ENCODE data around the gene RTP4.
A peak's percentile ranks its signal among the peaks of the same experiment; 100 is the strongest.

The RTP4 gene, protein sequence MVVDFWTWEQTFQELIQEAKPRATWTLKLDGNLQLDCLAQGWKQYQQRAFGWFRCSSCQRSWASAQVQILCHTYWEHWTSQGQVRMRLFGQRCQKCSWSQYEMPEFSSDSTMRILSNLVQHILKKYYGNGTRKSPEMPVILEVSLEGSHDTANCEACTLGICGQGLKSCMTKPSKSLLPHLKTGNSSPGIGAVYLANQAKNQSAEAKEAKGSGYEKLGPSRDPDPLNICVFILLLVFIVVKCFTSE

DNA sequence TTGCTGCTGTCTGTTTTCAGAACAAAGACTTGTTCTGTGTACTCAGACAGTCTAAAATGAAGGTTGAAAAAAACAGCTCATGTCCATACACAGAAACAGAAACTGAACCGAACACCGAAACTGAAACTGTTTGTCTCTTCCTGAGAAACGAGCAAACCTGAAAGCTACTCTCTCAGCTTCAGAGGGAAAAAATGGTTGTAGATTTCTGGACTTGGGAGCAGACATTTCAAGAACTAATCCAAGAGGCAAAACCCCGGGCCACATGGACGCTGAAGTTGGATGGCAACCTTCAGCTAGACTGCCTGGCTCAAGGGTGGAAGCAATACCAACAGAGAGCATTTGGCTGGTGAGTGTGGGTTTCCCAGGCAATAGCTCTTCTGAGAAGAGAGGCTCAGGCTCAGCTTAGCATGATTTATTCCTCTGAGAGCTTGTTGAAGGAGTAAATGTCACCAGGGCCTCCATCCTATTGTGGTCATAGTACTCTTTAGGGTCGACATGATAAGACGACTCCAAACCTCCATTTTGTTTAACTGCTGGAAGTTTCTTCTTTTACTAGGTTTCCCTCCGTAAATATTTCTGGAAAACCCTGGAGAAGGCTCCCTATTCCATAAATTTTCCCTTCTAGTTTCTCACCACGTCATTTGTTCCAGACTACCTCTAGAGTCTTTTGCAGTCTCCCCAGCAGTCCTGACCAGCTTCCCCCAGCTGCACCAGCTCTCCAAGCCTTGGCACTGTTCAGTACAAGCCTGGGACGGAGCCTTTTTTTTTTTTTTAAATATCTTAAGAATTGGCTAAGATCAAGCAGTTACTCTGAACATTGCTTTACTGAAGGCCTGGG, at the start of gene RTP4:
RTP4 (plus strand) TSS at position 135 of the 838 bp plus-strand sequence; CDS start at position 192, 57 bp downstream.
- no peak for DNase-seq

DNA sequence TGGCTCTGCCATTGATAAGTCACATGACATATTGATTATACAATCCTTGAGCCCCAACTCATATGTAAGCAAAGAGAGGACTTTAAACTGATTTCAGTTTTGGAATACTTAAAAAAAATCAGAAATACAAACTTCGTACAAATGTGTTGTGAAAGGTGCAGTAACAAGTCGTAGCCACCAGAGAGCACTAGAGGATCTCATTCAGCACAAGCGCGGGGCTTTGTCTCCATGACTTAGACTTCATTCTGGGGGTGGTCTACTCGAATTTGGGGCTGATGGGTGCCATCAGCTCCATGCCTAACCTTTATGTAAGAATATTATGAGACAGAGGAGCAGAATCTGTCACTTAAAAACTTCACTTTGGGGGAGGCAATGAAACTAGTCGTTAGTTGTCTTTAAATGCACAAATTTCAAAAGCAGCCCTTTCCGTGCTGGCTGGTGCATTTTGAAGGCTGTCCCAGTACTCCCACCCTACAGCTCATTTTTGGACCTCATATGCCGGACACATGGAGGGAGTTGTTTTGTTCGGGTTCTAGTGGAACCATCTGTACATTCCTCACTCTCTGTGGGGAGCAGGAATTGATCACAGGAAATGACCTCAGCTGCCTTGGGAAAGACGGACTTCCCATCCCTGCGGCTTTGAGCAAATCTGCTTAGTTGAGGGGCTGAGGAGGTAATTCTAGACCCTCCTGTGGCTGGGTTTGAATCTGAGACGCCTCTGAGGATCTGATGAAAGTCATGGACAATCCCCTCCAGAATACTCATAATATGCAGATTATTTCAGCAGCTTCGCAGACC, 49.2 kb upstream of the RTP4 start:
- DNase-seq = no peak

DNA sequence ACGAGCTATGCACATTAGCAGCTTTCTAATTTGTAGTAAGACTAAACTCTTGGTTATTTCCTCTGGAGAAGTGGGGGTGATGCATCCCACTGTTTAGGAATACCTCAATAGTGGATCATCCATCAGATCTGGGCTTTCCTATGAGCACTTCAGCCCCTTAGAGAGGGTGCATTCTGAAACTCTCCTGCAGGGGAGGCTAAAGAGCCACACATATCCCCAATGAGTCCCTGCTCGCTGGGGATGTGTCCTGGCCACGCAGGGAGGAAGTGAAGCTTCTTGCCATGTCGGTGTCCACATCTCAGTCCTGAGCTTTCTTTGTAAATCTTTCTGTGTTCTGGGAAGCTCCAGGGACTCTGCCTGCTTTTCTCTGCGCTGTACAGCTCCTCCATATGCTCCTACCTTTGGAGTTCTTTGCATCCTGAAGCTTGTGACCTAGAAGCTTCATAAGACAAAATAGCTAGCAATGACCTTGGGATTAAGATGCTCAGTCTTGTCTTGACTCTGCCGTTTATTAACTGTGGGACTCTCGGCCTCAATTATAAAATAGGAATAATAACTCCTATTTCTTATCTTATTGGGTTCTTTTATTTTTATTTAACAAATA, 48.4 kb upstream of the RTP4 start:
- DNase-seq = no peak

- DNase-seq = no peak
Measured at GRCh38 chr3:187321766-187322165, 46.4 kb upstream of the RTP4 start.

DNA sequence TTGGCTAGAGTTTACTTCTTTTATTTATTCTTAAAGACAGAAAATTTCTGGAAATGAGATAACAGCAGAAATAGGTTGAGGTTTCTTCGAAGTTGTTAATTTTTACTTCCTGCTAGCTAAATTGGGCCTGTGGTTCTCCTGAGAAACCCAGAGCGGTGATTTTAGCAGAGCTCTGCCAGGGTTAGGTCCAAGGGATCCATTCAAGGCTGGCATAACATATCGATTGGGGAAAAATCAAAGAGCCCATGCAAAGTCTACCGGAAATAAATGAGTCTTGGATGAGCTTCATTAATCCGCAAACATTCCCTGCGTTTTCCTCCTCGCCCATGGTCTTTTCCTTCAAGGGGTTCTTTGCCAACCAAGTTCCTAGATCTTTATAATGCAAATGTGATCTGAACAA, 45.9 kb upstream of the RTP4 start:
- no peak for DNase-seq

DNA sequence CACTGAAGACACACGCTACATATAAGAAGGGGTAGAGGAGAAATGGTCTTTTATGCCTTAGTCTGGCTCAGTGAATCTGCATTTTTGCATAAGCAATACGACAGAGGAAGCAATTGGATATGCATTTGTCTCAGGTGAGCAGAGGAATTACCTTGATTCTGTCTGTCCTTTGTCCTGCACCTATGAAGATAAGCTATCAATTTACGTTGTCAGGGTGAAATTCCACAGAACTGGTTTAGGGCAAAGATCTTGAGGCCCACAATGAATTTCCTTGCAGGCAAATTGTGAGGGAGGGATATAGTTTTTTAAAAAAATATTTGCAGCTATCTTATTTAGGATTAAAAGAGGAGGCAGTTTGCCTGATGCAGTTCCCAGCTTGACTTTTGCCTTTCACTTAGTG, 45.1 kb upstream of the RTP4 start:
- DNase-seq = no peak

- no peak for DNase-seq
Measured at GRCh38 chr3:187325632-187326031, 42.6 kb upstream of the RTP4 start.

DNA sequence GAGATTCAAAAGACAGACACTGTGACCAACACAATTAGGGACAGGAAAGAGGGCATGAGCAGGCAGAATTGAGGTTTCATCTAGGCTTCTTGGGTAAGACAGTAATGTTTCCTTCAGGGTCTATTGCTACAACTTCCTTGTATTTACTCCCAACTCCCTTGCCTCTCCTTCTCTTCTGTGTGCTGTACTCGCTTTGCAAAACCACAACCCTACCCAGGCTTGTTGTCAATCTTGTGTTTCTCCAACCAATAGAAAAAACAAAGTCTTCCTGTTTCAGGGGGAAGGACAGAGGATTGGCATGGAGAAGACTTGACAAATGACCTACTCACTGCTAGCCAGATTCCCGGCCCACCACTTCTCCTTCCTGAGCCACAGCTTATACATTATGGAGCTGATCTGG, 40.3 kb upstream of the RTP4 start:
- peak; percentile 36 for DNase-seq

- no peak for DNase-seq
Measured at GRCh38 chr3:187328691-187329090, 39.5 kb upstream of the RTP4 start.

GRCh38 chr3:187334904-187335303, 33.3 kb upstream of the RTP4 start:
- no peak for DNase-seq

DNA sequence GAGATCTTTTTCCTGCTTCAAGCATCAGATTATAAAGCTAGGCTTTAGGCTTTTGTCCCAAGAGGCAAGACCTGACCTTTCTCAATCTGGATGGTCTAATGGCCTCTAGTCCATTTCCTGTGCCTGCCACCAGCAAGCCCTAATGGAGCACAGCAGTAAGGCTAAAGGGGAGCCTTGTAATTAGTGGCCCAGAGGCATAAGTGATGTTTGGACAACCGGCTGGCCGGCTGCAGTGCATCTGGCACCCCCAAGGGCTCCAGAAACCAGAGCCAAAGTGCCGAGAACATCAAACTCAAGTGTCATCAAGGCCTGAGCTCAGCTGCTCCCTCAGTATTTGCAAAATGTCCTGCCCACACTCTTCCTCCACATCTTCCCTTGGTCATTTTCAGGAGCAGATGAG, 31.9 kb upstream of the RTP4 start:
- DNase-seq = no peak

- DNase-seq = no peak
Measured at GRCh38 chr3:187340578-187340977, 27.6 kb upstream of the RTP4 start.

DNA sequence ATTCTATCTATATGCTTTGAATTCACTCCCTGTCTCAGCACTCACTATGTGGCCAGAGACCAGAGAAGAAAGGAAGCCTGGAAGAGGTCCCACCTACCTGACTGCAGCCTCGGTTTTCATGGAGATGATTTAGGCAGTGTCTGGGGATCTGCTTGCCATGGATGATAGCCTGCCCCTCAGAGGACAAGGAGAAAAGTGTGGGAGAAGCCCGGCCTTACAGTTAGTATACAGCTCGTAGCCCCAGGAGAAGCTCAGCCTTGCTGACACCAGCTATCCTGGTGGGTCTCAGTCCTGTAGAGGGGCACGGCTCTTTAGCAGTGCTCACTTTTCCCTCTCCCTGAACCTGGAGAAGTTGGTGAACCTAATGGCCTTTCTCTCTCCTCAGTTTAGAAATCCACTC, 25.9 kb upstream of the RTP4 start:
- DNase-seq = no peak

- DNase-seq = no peak
Measured at GRCh38 chr3:187343670-187344069, 24.5 kb upstream of the RTP4 start.

- no peak for DNase-seq
Measured at GRCh38 chr3:187352581-187353575, 15.3 kb upstream of the RTP4 start.

GRCh38 chr3:187358068-187358467, 10.1 kb upstream of the RTP4 start:
- DNase-seq = no peak

GRCh38 chr3:187359798-187360486, 8.2 kb upstream of the RTP4 start:
- DNase-seq = no peak

GRCh38 chr3:187360596-187360995, 7.6 kb upstream of the RTP4 start:
- DNase-seq = no peak

- DNase-seq = no peak
Measured at GRCh38 chr3:187361835-187362234, 6.3 kb upstream of the RTP4 start.

DNA sequence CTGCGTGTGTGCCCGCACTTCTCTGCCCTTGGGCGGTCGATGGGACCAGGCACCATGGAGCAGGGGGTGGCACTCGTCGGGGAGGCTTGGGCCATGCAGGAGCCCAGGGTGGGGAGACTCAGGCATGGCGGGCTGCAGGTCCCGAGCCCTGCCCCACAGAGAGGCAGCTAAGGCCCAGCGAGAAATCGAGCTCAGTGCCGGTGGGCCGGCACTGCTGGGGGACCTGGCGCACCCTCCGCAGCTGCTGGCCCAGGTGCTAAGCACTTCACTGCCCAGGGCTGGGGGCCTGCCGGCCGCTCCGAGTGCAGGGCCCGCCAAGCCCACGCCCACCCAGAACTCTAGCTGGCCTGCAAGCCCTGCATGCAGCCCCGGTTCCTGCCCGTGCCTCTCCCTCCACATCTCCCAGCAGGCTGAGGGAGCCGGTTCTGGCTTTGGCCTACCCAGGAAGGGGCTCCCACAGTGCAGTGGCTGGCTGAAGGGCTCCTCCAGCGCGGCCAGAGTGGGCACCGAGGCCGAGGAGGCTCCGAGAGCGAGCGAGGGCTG, 553 bp upstream of the RTP4 start:
- DNase-seq = no peak

GRCh38 chr3:187369089-187369447, 883 bp downstream of the RTP4 start:
- DNase-seq = no peak
